Measurements from ENCODE around the gene PHLDB1.

Gene PHLDB1

DNA sequence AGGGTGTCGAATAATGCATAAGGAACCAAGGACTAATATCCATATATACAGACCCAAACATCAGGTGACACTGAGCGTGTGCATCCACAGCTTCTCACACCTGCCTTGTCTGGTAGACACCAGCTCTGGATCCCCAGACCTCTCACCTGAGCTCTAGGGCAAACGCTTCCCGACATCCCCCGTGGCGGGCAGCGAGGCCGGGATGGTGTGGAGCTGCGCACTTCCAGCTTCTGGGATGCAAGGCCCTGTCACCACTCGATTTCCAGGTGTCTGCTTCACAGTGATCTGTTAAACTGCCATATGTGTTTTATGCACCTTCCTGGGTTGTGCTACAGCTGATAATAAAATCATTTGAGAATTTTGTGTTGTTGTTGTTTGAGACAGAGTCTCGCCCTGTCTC, 87.4 kb downstream of the PHLDB1 start:
- WGBS = 96% methylated on average over 11 of the region's 11 CpGs
- Histone ChIP-seq H3K27me3 (ENCODE audit: insufficient read depth, low read length) (no peaks in the 10 kb centered on the region), H3K9ac (ENCODE audit: low read depth, low read length) (no peak overlapping the region), H3K4me3 (ENCODE audit: low read length) (no peak overlapping the region), H3K4me1 (ENCODE audit: insufficient read depth, low read length) (peaks cover 18% of the 10 kb centered on the region), H3K27ac (ENCODE audit: low read depth, low read length) (no peak overlapping the region), H3K9me3 (ENCODE audit: insufficient read depth, low read depth, low read length) (no peaks in the 10 kb centered on the region), H3K36me3 (ENCODE audit: insufficient read depth, low read length) (no peaks in the 10 kb centered on the region)

DNA sequence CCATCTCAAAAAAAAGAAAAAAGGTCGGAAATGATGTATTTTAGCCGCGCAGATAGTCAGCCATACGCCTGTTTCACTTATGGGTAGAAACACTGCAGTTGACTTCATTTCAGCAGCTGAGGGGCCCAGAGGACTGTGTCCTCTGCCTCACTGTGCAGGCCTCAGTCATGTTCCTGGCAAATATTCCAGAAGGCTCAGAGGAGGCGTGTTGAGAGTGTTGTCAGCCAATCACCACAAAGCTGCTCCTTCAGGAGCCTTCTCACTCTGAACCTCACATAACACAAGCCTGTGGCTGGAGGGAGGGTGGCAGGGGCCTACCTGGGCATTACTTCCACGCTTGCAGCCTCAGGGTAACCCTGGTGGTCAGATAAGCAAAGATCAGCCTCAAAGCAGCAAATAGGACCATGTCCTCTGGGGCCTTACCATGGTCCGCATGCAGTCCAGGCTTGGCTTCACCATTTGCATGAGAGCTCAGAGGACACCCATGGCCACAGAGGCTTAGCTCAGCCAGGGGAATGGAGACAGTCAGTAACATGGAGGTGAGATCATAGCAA, 89.3 kb downstream of the PHLDB1 start:
- Histone ChIP-seq H3K4me3 (ENCODE audit: low read length) (no peak overlapping the region), H3K27me3 (ENCODE audit: insufficient read depth, low read length) (no peaks in the 10 kb centered on the region), H3K27ac (ENCODE audit: low read depth, low read length) (no peak overlapping the region), H3K9me3 (ENCODE audit: insufficient read depth, low read depth, low read length) (peaks cover 4% of the 10 kb centered on the region; the same call in 1 of the 2 replicates), H3K36me3 (ENCODE audit: insufficient read depth, low read length) (no peaks in the 10 kb centered on the region), H3K4me1 (ENCODE audit: insufficient read depth, low read length) (peaks cover 13% of the 10 kb centered on the region; the same call in 1 of the 2 replicates), H3K9ac (ENCODE audit: low read depth, low read length) (no peak overlapping the region)
- 94% methylated on average over 7 of the region's 7 CpGs for WGBS

DNA sequence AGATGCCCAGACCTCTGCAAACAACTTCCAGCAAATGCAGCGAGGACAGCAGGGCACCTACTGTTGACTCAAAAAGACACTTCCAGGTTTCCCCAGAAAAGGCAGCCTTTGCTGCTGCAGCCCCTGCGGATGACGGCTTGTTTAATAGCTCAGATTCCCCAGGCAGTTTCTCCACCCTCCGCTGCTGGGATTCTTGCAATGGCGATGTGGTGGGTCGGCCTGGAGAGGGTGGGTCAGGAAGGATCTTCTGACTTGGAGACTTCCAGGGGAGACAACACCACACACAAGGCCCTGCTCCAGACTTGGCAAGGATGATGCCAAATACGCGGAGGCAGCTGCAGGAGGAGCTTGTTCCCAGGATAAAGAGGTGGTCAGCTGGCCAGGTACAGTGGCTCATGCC, 89.9 kb downstream of the PHLDB1 start:
- WGBS = 88% methylated on average over 8 of the region's 8 CpGs
- Histone ChIP-seq H3K4me1 (ENCODE audit: insufficient read depth, low read length) (peaks cover 8% of the 10 kb centered on the region; the same call in 1 of the 2 replicates), H3K9me3 (ENCODE audit: insufficient read depth, low read depth, low read length) (peaks cover 4% of the 10 kb centered on the region; the same call in 1 of the 2 replicates), H3K27ac (ENCODE audit: low read depth, low read length) (no peak overlapping the region), H3K36me3 (ENCODE audit: insufficient read depth, low read length) (no peaks in the 10 kb centered on the region), H3K9ac (ENCODE audit: low read depth, low read length) (no peak overlapping the region), H3K4me3 (ENCODE audit: low read length) (no peak overlapping the region), H3K27me3 (ENCODE audit: insufficient read depth, low read length) (no peaks in the 10 kb centered on the region)

DNA sequence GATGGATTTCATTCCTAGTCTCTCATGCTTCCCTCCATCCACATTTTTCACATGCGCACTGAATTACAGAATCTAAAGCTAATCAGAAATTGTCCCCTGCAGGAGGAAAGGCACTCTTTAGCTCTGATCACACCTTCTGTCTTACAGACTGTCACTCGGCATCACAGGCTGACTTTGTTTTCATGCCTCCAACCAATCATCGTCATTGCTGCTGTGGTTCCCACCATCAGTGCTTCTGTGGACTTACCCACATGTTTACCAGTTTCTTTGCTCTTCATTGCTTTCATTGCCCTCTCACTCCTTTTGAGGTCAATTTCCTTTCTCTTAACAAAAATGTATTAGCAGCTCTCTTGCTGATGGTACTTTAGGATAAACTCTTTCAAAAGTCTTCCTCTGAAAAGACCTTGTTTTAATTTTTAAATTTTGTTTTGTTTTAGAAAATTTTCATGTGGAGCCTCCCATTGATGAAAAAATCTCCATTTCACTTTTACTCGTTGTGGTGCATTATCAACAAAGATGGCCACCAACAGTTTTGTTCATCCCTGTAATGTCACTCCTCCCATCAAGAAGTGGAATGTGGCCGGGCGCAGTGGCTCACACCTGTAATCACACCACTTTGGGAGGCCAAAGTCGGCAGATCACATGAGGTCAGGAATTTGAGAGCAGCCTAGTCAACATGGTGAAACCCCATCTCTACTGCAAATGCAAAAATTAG, 92.2 kb downstream of the PHLDB1 start:
- Histone ChIP-seq H3K4me3 (ENCODE audit: low read length) (no peak overlapping the region), H3K9me3 (ENCODE audit: insufficient read depth, low read depth, low read length) (peaks cover 4% of the 10 kb centered on the region; the same call in 1 of the 2 replicates), H3K9ac (ENCODE audit: low read depth, low read length) (no peak overlapping the region), H3K4me1 (ENCODE audit: insufficient read depth, low read length) (no peaks in the 10 kb centered on the region), H3K27ac (ENCODE audit: low read depth, low read length) (no peak overlapping the region), H3K36me3 (ENCODE audit: insufficient read depth, low read length) (no peaks in the 10 kb centered on the region), H3K27me3 (ENCODE audit: insufficient read depth, low read length) (no peaks in the 10 kb centered on the region)
- 91% methylated on average over 7 of the region's 7 CpGs for WGBS

DNA sequence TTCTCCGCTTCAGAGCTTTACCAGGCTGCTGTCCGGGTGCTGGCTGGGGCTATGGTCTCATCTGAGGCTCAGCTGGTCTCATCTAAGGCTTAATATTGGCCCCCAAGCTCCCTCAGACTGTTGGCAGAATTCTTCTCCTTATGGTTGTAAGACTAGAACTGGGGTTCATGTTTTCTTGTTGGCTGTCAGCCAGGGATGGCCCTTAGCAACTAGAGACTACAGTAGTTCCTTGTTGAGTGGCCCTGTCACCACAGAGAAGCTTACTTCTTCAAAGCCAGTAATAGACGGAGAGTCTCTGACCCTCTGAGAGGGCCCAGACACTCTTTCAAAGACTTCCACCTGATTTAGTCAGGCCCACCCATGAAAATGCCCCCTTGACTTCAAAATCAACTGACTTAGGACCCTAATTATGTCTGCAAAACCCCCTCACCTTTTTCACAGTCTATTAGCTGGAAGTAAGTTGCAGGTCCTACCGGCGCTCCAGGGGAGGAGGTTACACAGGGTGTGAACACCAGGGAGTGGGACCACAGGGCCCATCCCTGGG, 96.2 kb downstream of the PHLDB1 start:
- H3K4me1 ChIP-seq (ENCODE audit: insufficient read depth, low read length) = peaks cover 11% of the 10 kb centered on the region
- WGBS = 96% methylated on average over 5 of the region's 5 CpGs
- H3K27me3 ChIP-seq (ENCODE audit: insufficient read depth, low read length) = no peaks in the 10 kb centered on the region
- H3K9me3 ChIP-seq (ENCODE audit: insufficient read depth, low read depth, low read length) = peaks cover 4% of the 10 kb centered on the region; the same call in 1 of the 2 replicates
- H3K27ac ChIP-seq (ENCODE audit: low read depth, low read length) = no peak overlapping the region; the same call in 1 of the 2 replicates
- no peak overlapping the region for H3K4me3 ChIP-seq (ENCODE audit: low read length)
- H3K9ac ChIP-seq (ENCODE audit: low read depth, low read length) = no peak overlapping the region
- no peaks in the 10 kb centered on the region for H3K36me3 ChIP-seq (ENCODE audit: insufficient read depth, low read length)

DNA sequence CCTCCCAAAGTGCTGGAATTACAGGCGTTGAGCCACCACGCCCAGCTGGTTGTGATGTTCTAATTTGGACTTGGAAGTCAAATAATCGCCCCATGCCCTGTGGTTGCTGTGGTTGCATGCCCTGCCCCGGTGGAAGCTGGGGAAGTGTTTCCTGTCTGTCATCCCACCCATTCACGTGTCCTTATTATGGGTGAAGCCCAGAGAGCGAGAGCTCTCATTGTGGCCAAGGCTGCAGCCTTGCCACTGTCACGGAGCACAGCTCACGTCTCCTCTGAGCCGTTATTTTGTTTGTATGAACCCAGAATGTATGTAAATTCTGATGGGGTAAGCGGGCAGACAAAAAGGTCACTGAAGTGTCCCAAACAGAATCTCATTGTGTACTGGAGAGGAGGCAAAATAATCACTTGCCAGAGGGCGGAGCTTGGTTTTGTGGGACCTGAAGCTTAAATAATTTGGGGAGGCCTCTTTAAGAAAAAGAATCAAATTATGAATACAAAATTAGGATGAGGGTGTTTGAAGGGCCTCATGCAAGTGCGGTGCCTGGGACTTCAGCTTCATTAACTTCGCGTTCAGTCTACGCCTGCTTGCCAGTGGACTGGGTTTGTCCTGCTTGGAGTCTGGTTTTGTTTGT, 97.8 kb downstream of the PHLDB1 start:
- Histone ChIP-seq H3K36me3 (ENCODE audit: insufficient read depth, low read length) (no peaks in the 10 kb centered on the region; the same call in 1 of the 2 replicates), H3K27ac (ENCODE audit: low read depth, low read length) (no peak overlapping the region), H3K4me1 (ENCODE audit: insufficient read depth, low read length) (peaks cover 11% of the 10 kb centered on the region), H3K4me3 (ENCODE audit: low read length) (no peak overlapping the region), H3K9me3 (ENCODE audit: insufficient read depth, low read depth, low read length) (peaks cover 3% of the 10 kb centered on the region; the same call in 1 of the 2 replicates), H3K27me3 (ENCODE audit: insufficient read depth, low read length) (no peaks in the 10 kb centered on the region), H3K9ac (ENCODE audit: low read depth, low read length) (no peak overlapping the region)
- WGBS = 85% methylated on average over 15 of the region's 15 CpGs

DNA sequence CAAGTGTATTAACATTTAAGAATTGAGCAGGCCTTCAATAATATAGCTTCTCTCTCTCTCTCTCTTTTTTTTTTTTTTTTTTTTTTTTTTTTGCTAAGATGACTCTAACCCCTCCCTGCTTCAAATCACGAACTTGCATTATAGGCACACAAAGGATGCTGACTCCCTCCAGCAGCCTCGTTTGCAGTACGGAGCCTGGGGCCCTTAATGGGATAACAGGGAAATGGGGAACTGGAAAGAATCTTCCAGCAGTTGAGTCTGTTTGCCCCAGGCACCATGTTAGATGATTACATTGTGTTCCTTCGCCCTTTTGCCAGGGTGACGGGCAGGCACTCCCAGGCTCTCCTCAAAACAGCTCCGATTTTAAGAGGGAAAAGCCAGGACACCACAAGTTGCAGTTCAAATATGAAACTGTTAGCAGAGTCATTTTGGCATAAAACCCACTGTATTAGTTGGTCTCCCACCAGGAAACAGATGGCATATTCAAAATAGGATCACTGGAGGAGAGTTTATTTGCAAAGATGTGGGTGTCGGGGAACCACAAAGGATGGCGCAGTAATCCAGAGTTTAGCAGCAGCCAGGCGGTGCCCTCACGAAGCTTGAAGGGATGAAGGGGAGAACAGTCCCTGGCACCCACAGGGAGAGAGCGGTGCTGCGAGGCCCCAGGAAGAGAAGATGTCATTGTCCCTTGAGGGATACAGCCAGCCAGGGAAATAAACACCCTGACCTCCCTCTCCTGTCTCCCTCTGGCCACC, 98.6 kb downstream of the PHLDB1 start:
- H3K27me3 ChIP-seq (ENCODE audit: insufficient read depth, low read length) = no peaks in the 10 kb centered on the region
- H3K27ac ChIP-seq (ENCODE audit: low read depth, low read length) = no peak overlapping the region
- H3K9ac ChIP-seq (ENCODE audit: low read depth, low read length) = no peak overlapping the region; the same call in 1 of the 2 replicates
- no peak overlapping the region for H3K4me3 ChIP-seq (ENCODE audit: low read length)
- H3K4me1 ChIP-seq (ENCODE audit: insufficient read depth, low read length) = peaks cover 11% of the 10 kb centered on the region
- H3K9me3 ChIP-seq (ENCODE audit: insufficient read depth, low read depth, low read length) = no peaks in the 10 kb centered on the region
- no peaks in the 10 kb centered on the region; the same call in 1 of the 2 replicates for H3K36me3 ChIP-seq (ENCODE audit: insufficient read depth, low read length)
- 82% methylated on average over 12 of the region's 12 CpGs for WGBS

DNA sequence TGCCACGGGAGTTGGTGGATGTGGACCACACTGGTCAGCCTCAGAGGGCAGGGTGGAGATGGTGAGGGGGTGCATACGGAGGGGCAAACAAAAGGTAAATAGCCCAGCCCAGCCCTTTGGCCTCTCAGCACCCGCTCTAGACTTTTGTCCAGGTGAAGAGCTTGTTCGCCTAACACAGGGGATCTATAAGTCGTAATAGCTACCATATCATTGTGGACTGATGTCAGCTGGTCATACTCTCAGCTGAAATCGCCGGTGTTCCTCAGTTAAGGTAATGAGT, 99.1 kb downstream of the PHLDB1 start:
- Histone ChIP-seq H3K36me3 (ENCODE audit: insufficient read depth, low read length) (no peaks in the 10 kb centered on the region; the same call in 1 of the 2 replicates), H3K4me3 (ENCODE audit: low read length) (no peak overlapping the region), H3K27me3 (ENCODE audit: insufficient read depth, low read length) (no peaks in the 10 kb centered on the region), H3K27ac (ENCODE audit: low read depth, low read length) (no peak overlapping the region), H3K4me1 (ENCODE audit: insufficient read depth, low read length) (peaks cover 11% of the 10 kb centered on the region), H3K9ac (ENCODE audit: low read depth, low read length) (no peak overlapping the region), H3K9me3 (ENCODE audit: insufficient read depth, low read depth, low read length) (no peaks in the 10 kb centered on the region)
- WGBS = 96% methylated on average over 7 of the region's 7 CpGs
